ENCODE data around the gene SEMA3D. TPM values are rescaled to one million over a fixed set of nuclear protein-coding genes. Genes with fewer than 3 reads are reported as not detected.

SEMA3D gene
- total and polyA plus RNA-seq, 2 of the 4 experiments (the other 2 are of a cell fraction) = 2.9 to 13.6 TPM

DNA sequence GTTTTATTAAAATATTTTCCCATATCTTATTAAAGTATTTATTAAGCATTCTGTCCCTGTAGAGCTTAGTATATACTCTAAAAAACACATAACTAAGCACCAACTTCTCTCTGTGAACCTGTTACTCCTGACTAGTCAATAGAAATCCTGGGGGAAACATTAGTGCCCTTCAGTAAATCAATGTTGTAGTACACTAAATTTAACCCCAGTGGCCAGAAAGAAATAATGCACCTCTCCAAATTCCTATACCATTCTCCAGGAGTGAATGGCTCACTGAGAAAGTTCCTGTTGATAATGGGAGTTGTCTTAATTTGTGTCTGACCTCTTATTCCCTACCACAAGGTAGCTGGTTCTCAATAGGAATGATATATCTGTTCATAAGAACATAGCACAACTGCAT, 188.2 kb downstream of the SEMA3D start:
- Histone ChIP-seq H3K9me3 (ENCODE audit: control insufficient read depth, insufficient read depth, low read length) (no peaks in the 10 kb centered on the region), H2AK5ac (ENCODE audit: low read depth, low read length) (no peak overlapping the region), H3K79me1 (ENCODE audit: low read depth in 1 of 2, low read length in 2 of 2) (no peaks in the 10 kb centered on the region), H3K4ac (ENCODE audit: low read depth, low read length) (no peak overlapping the region), H3K9ac (ENCODE audit: low read depth, low read length) (no peak overlapping the region), H2BK120ac (ENCODE audit: low read depth, low read length) (no peak overlapping the region), H3K56ac (ENCODE audit: extremely low read depth, insufficient read depth, low read length) (no peak overlapping the region), H3K4me2 (ENCODE audit: low read depth, low read length) (no peak overlapping the region), H3K4me3 (ENCODE audit: insufficient read depth, low read depth, low read length) (no peak overlapping the region), H4K8ac (ENCODE audit: low read depth in 2 of 2, low read length in 2 of 2) (no peak overlapping the region), H3K23ac (ENCODE audit: low read depth, low read length) (no peak overlapping the region), H3K4me1 (ENCODE audit: control insufficient read depth, insufficient read depth, low read length) (no peaks in the 10 kb centered on the region), H2BK5ac (ENCODE audit: low read depth, low read length, poor library complexity, severe bottlenecking) (no peak overlapping the region), H3K9me1 (ENCODE audit: insufficient read depth, low read length) (no peaks in the 10 kb centered on the region), H2AFZ (replicated peaks; ENCODE audit: low read length, poor library complexity) (no peak overlapping the region), H2BK15ac (ENCODE audit: low read depth, low read length) (no peak overlapping the region), H4K91ac (ENCODE audit: insufficient read depth, low read depth, low read length) (no peak overlapping the region), H3K36me3 (ENCODE audit: control insufficient read depth, insufficient read depth, low read length) (no peaks in the 10 kb centered on the region), H4K20me1 (ENCODE audit: insufficient read depth, low read length) (no peaks in the 10 kb centered on the region), H2BK20ac (ENCODE audit: low read depth, low read length) (no peak overlapping the region), H3K27me3 (ENCODE audit: control insufficient read depth, insufficient read depth, low read length) (no peaks in the 10 kb centered on the region), H3K18ac (ENCODE audit: low read depth, low read length) (no peak overlapping the region), H2AK9ac (replicated peaks; ENCODE audit: low read depth, low read length, poor library complexity) (no peak overlapping the region), H3K14ac (replicated peaks; ENCODE audit: low read depth, low read length) (no peak overlapping the region), H3K27ac (ENCODE audit: insufficient read depth, low read length) (no peak overlapping the region), H4K5ac (ENCODE audit: low read depth, low read length) (no peak overlapping the region)
- intact Hi-C loops (cut with micrococcal nuclease) = no loop called here
- BruUV-seq (replicated peaks) = no TSS peak
- ChIA-PET CTCF (no interaction called here), POLR2A (ENCODE audit: unreplicated experiment) (no interaction called here)
- TF ChIP-seq BHLHE40 (IDR thresholded peaks at IDR 0.05; ENCODE audit: low read depth, low read length) (no peak), CHD1 (IDR thresholded peaks at IDR 0.05; ENCODE audit: low read depth, low read length) (no peak), FOS (IDR thresholded peaks at IDR 0.05; ENCODE audit: low read depth, low read length) (no peak), MAZ (IDR thresholded peaks at IDR 0.05; ENCODE audit: borderline replicate concordance, low read depth, low read length) (no peak), RAD21 (IDR thresholded peaks at IDR 0.05; ENCODE audit: low read length) (no peak), SMC3 (IDR thresholded peaks at IDR 0.05; ENCODE audit: low read depth, low read length) (no peak), MAFK (IDR thresholded peaks at IDR 0.05; ENCODE audit: low read depth, low read length) (no peak), POLR2A (IDR thresholded peaks at IDR 0.05; ENCODE audit: low read depth, low read length) (no peak), MXI1 (IDR thresholded peaks at IDR 0.05; ENCODE audit: borderline replicate concordance, low read depth, low read length) (no peak), RFX5 (IDR thresholded peaks at IDR 0.05; ENCODE audit: low read depth, low read length) (no peak), NFE2L2 (IDR thresholded peaks at IDR 0.05; ENCODE audit: low read depth, low read length) (no peak), RCOR1 (IDR thresholded peaks at IDR 0.05; ENCODE audit: insufficient replicate concordance, low read length) (no peak), CEBPB (IDR thresholded peaks at IDR 0.05; ENCODE audit: low read depth, low read length) (no peak)
- TF ChIP-seq, protein P1, sequence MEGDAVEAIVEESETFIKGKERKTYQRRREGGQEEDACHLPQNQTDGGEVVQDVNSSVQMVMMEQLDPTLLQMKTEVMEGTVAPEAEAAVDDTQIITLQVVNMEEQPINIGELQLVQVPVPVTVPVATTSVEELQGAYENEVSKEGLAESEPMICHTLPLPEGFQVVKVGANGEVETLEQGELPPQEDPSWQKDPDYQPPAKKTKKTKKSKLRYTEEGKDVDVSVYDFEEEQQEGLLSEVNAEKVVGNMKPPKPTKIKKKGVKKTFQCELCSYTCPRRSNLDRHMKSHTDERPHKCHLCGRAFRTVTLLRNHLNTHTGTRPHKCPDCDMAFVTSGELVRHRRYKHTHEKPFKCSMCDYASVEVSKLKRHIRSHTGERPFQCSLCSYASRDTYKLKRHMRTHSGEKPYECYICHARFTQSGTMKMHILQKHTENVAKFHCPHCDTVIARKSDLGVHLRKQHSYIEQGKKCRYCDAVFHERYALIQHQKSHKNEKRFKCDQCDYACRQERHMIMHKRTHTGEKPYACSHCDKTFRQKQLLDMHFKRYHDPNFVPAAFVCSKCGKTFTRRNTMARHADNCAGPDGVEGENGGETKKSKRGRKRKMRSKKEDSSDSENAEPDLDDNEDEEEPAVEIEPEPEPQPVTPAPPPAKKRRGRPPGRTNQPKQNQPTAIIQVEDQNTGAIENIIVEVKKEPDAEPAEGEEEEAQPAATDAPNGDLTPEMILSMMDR (conservative IDR thresholded peaks at IDR 0.05; ENCODE audit: low read depth, low read length) = no peak
- TF ChIP-seq, protein P2, sequence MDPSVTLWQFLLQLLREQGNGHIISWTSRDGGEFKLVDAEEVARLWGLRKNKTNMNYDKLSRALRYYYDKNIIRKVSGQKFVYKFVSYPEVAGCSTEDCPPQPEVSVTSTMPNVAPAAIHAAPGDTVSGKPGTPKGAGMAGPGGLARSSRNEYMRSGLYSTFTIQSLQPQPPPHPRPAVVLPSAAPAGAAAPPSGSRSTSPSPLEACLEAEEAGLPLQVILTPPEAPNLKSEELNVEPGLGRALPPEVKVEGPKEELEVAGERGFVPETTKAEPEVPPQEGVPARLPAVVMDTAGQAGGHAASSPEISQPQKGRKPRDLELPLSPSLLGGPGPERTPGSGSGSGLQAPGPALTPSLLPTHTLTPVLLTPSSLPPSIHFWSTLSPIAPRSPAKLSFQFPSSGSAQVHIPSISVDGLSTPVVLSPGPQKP (IDR thresholded peaks at IDR 0.05; ENCODE audit: borderline replicate concordance, low read depth, low read length) = no peak
- TF ChIP-seq, protein P3, sequence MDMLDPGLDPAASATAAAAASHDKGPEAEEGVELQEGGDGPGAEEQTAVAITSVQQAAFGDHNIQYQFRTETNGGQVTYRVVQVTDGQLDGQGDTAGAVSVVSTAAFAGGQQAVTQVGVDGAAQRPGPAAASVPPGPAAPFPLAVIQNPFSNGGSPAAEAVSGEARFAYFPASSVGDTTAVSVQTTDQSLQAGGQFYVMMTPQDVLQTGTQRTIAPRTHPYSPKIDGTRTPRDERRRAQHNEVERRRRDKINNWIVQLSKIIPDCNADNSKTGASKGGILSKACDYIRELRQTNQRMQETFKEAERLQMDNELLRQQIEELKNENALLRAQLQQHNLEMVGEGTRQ (IDR thresholded peaks at IDR 0.05; ENCODE audit: low read depth, low read length) = no peak
- ATAC-seq (ENCODE audit: low read depth) = no peak
- DNase-seq = no peak
- in situ Hi-C loops (cut with MboI; ENCODE audit: low sequenced_read_pairs) = no loop called here
- dilution Hi-C loops (cut with HindIII; ENCODE audit: low sequenced_read_pairs, unreplicated experiment) = no loop called here
